ENCODE results near the gene UBXN11.

The UBXN11 gene

DNA sequence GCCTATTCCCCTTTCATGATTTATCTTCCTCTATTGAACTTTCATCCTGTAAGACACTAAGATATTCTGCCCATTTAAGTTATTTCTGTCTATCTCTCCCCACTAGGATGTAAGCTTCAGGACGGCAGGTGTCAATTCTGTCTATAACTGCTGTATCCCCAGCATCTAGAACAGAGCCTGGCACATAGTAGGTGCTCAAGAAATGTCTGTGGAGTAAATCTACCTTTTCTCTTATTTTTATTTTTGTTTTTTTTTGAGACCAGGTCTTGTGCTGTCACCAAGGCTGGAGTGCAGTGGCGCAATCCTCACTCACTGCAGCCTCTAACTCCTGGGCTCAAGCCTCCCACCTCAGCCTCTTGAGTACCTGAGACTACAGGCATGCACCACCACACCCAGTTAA, 16.9 kb upstream of the UBXN11 start:
- TF ChIP-seq, protein P1, sequence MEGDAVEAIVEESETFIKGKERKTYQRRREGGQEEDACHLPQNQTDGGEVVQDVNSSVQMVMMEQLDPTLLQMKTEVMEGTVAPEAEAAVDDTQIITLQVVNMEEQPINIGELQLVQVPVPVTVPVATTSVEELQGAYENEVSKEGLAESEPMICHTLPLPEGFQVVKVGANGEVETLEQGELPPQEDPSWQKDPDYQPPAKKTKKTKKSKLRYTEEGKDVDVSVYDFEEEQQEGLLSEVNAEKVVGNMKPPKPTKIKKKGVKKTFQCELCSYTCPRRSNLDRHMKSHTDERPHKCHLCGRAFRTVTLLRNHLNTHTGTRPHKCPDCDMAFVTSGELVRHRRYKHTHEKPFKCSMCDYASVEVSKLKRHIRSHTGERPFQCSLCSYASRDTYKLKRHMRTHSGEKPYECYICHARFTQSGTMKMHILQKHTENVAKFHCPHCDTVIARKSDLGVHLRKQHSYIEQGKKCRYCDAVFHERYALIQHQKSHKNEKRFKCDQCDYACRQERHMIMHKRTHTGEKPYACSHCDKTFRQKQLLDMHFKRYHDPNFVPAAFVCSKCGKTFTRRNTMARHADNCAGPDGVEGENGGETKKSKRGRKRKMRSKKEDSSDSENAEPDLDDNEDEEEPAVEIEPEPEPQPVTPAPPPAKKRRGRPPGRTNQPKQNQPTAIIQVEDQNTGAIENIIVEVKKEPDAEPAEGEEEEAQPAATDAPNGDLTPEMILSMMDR (IDR thresholded peaks at IDR 0.05; ENCODE audit: low read length, missing control alignments), result no peak
- no peak overlapping the region for H3K4me3 ChIP-seq (replicated peaks; ENCODE audit: low read depth, low read length)
- DNase-seq (ENCODE audit: low read depth), result no peak

DNA sequence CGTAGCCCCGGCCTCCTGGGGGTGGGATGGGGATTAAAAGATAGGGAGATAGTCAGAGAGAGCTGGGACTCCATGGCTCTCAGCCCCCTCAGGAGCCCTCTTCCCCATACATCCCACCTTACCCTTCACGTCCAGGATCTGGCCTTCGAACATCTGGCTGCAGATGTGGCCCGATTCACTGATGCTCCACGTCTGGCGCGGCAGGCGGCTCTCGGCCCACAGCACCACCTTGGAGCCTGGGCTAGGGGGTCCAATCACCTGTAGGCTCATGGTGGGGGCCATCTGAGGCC, 15.6 kb upstream of the UBXN11 start:
- no peak overlapping the region for H3K4me3 ChIP-seq (replicated peaks; ENCODE audit: low read depth, low read length)
- TF ChIP-seq, protein P1 (IDR thresholded peaks at IDR 0.05; ENCODE audit: low read length, missing control alignments), result no peak
- no peak for DNase-seq (ENCODE audit: low read depth)

DNA sequence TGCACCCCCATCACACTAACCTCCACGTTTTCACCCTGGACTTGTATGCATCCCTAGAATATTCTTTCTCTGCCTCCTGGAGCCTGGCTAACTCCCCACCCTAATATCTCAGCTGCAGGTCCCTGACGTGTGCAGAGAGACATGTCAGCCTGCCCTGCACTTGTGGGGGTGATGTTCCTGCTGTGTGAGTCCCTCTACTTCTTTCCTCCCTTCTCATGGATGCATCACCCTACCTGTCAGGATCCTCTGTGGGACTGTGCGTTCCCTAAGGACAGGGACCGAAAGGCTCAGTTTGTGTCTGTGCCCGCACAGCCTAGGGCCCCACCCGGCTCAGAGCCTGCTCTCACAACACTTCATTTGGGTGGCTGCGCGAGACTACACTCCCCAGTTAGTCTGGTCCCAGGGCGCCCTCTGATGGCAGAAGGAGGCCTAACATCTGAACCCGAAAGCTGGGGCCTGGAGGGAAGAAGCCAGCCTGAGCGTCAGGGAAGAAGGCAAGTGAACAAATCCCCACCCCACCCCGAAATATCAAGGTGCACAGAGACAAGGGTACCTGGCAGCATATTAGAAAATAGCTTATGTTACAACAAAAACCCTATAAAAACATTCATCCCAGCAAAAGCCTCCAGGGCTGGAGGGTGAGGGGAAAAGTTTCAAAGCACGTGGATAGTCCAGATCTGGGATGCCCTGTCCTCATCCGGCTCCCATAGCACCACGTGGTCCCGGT, 15.0 kb upstream of the UBXN11 start:
- TF ChIP-seq, protein P1 (IDR thresholded peaks at IDR 0.05; ENCODE audit: low read length, missing control alignments), result peak; percentile 92
- no peak overlapping the region for H3K4me3 ChIP-seq (replicated peaks; ENCODE audit: low read depth, low read length)
- peak; percentile 86 for DNase-seq (ENCODE audit: low read depth)

DNA sequence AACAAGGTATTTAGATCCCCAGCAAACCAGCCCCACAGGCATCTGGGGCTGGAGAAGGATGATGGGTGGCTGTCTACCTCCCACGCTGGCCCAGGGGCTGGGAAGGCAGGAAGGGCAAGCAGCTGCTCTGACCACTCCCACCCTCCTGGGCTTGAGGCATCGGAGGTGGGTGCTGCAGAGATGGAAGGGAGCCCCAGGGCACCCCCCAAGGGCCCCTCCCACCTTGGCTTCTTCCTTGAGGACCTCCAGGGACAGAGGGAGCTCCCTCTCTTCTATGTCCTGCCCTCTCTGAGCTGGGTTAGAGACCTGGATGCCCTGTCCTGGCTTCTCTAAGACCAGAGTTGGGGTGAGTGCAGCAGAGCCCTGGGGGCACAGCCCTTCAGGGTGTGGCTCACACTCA, 14.5 kb upstream of the UBXN11 start:
- DNase-seq (ENCODE audit: low read depth), result no peak
- no peak overlapping the region for H3K4me3 ChIP-seq (replicated peaks; ENCODE audit: low read depth, low read length)
- TF ChIP-seq, protein P1 (IDR thresholded peaks at IDR 0.05; ENCODE audit: low read length, missing control alignments), result no peak

DNA sequence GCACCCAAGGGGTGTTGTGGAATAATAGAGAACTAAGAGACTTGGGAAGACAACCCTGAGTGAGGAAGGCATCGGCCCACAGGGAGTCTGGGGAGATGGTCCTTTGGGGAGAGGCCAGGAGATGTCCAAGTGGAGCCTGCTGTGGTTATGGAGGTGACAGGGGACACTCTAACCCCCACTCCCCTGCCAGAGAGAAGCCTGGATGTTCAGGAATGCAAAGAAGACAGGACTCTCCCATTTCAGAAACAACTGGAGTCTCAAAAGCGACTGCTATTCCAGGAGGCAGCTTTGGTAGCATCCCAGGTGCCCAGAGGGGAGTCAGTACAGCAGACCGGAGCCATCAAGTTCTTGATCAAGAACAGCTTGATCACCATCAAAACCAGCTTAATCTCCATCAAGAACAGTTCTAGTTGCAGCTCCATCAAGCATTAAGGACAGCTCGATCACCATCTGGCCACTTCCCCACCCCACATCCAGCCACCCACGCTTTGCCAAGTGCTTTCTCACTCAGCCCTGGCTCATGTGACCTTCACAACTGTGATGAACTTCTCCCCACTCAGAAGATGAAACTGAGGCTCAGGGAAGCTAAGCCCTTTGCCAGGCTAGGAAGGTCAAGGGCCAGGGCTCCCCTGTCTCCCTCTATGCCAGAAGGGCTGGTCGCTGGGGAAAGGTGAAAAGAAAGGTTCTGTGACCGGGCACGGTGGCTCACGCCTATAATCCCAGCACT, 12.1 kb upstream of the UBXN11 start:
- H3K4me3 ChIP-seq (replicated peaks; ENCODE audit: low read depth, low read length), result no peak overlapping the region
- TF ChIP-seq, protein P1 (IDR thresholded peaks at IDR 0.05; ENCODE audit: low read length, missing control alignments), result no peak
- DNase-seq (ENCODE audit: low read depth), result no peak

DNA sequence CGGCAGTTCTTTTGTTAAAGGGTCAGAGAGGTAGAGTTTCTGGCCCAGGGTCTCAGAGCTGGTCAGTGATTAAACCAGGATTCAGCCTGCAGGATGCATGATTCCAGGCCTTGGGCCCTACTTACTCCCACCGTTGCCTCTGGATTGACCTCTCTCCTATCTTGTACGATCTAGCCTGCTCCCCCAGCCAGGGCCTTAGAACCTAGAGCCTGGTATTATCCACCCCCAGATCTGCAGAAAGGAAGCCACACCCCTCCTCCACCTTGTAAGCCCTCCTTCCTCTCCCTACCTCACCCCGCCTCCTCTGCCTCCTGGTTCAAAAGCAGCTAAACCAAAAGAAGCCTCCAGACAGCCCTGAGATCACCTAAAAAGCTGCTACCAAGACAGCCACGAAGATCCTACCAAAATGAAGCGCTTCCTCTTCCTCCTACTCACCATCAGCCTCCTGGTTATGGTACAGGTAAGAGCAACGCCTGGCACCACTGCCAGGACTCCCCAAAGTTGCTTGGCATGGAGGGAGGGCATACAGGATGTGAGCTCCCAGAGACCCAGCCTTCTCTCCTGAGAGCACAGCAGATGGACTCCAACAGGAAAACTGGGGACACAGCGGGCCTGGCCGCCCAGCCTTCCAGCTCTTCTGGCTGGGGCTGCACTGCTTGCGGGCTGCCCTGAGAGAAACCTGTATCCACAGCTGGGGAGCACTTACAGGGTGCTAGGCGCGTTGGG, 11.3 kb upstream of the UBXN11 start, which contains the start of gene CD52:
Gene CD52 (plus strand): TSS at position 347 of the 726 bp plus-strand sequence. CDS start 60 bp downstream, at position 407.
- no peak for DNase-seq (ENCODE audit: low read depth)
- no peak within 1 kb of the TSS for H3K4me3 ChIP-seq (replicated peaks; ENCODE audit: low read depth, low read length)
- TF ChIP-seq, protein P1 (IDR thresholded peaks at IDR 0.05; ENCODE audit: low read length, missing control alignments), result no peak
